GM19351 (cell line): Measurements from ENCODE around the gene DES.

ENCODE experiments used
- ATAC-seq: cut with Tn5 transposase; IDR thresholded peaks from one replicate; pipeline ENCODE4 v1.9.1; 2021; ENCODE audit warnings: mild to moderate bottlenecking, moderate library complexity; ENCODE audit not compliant: unreplicated experiment

DES gene

DNA sequence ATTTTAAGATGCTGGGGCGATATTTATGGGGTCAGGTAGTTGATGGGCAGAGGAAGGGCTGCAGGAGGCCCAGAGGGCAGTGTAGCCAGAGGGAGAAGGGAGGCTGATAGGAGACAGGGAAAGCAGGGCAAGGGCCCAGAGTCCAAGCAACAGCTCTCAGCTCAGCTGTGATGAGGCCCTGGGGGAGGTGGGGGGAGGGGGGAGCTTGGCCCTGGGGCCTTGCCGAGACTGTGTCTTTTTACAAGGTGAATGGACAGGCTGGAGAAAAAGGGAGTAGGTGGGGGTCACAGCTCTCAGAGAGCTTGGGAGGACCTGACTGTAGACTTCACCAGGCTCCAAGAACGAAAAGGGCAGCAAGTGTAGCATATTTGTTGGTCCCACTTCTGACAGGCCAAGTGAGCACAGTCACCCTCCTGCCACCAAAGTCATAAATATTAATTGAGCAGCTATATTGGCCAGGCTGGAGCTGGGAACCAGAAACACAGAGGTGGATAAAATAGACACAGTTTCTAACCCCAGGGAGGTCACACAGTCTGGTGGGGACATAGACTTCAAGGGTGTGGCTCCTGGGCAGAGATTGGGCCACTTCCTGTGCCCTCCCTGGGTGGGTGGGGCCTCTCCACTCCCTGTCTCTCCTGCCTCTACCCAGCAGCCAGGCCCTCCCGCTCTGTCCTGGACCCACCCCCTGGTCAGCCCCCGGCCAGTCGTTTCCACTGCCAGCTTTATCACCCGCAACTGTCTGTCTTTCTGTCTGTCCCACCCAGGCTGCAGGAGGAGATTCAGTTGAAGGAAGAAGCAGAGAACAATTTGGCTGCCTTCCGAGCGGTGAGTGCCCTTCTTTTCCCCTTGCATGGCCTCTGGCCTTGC, 1.4 kb downstream of the DES start:
- ATAC-seq, result no peak

DNA sequence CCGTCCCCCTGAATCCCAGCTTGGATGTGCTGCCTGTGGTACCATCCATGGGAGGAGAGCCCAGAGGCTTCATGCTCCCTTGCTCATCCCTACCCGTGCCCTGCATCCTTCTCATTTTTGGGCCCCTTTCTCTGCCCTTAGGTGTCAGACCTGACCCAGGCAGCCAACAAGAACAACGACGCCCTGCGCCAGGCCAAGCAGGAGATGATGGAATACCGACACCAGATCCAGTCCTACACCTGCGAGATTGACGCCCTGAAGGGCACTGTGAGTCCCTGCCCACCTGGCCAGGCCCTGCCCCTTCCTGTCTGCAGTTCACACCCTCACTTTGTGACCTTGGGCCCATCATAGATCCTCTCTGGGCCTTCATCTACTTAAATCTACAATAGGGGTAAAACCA, 2.5 kb downstream of the DES start:
- ATAC-seq, result no peak

DNA sequence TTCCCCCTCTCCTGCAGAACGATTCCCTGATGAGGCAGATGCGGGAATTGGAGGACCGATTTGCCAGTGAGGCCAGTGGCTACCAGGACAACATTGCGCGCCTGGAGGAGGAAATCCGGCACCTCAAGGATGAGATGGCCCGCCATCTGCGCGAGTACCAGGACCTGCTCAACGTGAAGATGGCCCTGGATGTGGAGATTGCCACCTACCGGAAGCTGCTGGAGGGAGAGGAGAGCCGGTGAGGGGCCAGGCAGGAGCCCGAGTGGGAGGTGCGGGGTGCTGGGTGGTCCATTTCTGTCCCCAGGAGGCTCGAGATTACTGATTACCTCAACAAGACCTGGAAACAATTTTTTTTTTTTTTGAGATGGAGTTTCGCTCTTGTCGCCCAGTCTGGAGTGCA, 3.1 kb downstream of the DES start:
- no peak for ATAC-seq

DNA sequence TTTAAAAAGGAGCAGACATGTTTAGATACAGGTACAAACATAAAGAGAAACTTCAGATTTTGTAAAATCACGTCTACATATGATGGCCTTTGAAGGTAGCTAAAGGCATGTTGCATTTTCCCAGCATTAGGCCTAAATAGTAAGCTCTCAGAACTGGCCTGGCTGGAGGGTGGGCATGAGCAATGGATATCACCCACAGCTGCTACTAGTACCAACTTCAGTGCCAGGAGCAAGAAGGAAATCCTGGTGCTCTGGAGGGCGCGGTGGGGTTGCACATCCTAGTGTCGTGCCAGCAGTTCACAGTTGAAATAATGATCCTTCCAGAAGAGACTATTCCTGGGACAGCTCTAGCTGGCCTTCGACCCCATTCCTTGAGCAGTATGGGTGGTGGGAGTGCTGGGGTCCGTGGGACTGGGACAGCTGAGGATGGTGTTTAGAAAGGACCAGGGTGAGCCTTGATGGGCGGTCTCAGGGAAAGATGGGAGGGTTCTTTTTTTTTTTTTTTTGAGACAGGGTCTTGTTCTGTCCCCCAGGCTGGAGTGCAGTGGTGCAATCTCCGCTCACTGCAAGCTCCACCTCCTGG, 4.9 kb downstream of the DES start:
- ATAC-seq, result no peak

DNA sequence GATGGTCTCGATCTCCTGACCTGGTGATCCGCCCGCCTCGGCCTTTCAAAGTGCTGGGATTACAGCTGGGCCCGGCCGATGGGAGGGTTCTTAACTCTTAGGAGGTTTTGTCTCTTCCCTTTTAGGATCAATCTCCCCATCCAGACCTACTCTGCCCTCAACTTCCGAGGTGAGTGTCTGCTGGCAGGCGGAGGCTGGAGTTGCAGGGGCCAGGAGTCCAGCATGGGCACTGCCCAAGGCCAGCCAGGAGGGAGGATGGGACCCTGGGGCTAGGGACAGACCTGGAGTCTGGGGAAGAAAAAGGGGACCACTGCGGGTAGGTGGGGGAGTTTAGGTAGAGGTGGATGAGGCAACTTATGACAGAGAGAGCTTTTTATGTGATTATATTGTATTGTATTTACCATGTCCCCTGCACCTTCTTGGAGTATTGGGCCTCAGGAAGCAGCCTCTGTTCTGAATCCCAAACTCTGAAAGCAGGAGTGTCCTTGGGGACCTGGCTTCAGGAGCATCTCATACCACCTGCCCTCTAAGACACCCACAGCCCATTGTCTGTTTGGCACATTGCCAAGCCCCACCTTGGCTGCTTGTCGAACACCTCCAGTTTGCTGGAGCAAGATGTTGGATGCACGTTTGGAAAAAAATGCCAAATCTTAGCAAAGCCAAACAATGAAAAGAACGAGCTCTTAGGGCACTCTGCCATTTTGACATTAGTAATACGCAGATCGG, 5.6 kb downstream of the DES start:
- no peak for ATAC-seq

DNA sequence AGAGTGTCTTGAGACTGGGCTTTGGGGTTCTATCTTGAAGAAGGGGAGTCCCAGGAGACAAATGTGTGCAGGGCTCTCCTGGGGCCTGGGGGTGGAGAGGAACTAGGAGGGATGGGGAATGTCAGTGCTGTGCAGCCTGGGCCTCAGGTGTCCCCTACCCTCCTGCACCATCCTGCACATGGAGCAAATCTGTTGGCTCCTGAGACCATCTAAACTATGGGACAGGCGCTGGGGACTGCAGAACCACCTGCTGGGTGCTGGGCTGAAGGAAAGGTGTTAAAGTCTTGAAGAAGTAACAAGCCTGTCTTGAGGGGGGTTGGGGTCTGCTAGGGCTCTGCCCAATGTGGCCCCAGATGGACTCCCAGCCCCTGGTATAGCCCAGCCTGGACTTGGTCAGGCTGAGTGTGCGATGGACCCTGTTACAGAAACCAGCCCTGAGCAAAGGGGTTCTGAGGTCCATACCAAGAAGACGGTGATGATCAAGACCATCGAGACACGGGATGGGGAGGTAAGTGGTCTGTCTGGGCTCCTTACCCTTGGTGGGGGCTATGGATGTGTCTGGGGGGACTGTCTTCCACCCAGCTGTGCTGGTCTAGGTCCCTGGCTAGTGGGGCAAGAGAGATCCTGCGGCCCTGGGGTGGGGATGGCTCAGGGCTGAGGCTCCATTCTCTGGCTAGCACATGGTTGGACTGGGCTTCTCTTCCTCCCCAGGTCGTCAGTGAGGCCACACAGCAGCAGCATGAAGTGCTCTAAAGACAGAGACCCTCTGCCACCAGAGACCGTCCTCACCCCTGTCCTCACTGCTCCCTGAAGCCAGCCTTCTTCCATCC, 7.3 kb downstream of the DES start:
- ATAC-seq, result no peak

DNA sequence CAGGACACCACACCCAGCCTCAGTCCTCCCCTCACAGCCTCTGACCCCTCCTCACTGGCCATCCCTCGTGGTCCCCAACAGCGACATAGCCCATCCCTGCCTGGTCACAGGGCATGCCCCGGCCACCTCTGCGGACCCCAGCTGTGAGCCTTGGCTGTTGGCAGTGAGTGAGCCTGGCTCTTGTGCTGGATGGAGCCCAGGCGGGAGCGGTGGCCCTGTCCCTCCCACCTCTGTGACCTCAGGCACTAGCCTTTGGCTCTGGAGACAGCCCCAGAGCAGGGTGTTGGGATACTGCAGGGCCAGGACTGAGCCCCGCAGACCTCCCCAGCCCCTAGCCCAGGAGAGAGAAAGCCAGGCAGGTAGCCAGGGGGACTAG, 7.9 kb downstream of the DES start:
- no peak for ATAC-seq

DNA sequence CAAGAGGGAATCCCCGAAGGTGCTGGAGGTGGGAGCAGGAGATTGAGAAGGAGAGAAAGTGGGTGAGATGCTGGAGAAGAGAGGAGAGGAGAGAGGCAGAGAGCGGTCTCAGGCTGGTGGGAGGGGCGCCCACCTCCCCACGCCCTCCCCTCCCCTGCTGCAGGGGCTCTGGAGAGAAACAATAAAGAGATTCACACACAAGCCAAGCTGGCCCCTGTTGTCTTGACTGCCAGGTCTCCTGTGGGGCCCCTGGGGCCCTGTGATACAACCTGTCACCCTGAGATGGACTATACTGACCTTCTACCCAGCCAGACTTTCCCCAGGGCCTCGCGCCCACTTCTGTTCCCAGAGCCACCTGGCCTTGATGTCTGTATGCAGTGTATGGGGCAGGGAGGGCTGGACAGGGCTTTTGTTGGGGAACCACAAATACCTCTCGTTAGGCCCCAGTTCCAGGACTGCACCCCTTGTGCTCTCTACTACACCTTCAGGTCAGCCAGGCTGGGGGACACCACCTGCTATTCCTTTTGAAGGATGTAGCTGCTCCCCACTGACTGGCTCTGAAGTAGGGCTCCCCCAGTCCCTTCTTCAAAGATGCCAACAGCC, 8.5 kb downstream of the DES start:
- ATAC-seq, result no peak

DNA sequence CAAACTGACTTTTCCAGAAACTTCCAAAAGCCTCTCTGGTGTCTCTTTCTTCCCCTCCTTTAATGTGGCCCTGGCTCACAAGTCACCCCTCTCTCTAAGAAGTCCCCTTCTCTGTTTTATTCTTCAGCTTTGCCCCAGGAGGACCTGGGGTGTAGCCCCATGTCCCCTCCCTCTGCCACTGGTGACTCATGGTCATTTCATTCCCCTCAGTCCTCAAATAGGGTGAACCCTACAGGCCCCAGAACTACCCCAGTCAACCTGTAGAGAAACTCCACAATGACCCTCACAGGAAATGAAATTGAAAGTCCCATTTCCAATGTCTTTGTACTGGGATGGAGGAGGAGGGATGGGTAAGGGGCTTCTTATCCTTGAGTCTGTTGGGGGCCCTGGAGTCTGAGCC, 10.3 kb downstream of the DES start:
- ATAC-seq, result no peak

DNA sequence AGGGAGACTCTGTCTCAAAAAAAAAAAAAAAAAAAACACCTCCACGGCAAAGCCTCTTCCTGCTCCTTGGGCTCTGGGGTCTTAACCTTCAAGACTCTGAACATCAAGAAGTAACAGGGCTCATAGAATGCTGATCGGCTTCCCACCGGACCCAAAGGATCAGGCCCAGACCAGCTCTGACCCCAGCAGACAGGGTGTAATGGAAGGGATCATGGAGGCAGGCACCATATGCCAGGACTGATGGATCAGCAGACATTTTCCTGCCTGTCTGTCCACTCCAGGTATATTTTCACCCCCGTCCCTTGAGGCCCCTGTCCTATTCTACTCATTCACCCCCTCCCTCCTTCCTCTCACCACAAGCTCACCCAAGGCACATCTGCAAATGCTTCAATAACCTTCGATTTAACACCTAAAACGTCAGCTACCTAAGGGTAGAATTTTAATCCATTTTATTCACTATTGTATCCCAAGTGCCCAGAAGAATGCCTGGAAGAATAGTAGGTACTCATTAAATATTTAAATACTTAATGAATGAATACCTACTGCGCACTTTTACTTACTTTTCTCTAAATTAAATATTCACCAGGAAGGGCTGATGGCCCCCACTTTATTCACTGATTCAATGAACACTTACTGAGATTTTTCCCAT, 11.9 kb downstream of the DES start:
- ATAC-seq, result no peak

DNA sequence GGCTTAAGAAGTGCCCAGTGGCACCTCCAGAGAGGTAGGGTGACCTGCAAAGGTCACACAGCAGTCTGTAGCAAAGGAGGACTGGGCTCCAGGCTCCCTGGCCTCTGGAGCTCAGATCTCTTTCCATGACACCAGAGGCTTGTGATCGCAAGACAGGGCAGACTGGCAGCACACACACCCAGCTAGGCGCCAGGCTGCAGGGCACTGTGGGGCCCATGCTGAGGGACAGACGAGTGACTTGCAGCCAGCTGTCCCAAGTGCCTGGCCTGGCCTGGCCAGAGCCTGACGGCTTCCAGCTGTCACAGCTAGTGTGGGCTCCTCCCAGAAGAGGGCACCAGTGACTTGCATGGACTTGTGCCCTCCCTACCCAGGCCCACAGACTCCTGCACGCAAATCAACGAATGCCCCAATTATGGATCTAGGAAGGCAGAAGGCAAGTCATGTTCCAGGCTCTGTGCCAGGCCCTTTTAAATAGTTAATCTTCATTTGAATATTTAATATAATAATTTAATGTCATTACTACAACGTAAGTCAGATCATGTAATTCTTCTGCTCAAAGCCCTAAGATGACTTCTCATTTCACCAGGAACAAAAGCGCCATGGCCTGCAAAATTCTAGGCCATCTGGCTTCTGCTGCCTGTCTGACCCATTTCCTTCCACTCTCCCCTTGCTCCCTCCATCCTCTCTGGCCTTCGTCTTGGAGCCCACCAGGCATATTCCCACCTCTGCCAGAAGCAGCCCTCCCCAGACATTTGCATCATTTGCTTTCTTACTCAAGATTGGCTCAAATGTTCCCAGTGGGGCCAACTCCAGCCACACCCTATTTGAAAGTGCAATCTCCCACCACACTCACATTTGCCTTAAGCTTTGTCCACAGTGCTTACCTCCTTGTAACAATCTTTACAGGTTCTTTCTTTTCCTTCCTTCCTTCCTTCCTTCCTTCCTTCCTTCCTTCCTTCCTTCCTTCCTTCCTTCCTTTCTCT, 12.7 kb downstream of the DES start:
- ATAC-seq, result no peak

DNA sequence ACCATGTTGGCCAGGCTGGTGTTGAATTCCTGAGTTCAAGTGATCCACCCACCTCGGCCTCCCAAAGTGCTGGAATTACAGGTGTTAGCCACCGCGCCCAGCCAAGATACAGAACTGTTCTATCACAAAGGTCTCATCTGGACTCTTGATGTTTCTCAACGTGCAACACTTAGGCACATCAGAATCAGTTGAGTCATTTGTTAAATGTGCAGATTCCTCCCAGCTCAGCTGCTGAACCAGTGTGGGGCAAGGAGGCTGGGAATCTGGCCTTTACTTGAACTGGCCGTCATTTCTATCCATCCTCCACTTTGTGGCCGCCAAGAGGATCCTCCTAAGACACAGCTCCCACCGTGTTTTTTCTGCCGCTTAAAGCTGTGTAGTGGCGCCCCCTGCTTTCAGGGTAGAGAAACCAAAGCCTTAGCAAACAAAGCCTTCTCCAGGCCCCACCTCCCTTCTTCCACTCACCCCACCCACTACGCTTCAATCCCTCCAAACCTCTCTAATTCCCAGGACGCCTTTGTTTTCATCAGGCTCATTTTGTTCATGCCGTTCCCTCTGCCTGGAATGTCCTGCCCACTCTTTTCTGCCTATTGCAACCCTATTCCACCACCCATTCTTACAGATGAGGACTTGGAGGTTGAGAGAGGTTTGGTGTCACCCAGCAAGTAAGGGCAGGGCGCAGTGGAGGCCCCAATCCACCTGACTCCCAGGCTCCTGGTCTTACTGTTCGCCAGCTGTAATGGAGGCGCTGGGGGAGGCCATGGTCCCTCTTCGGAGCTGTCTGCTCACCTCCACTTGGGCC, 15.7 kb downstream of the DES start:
- no peak for ATAC-seq

DNA sequence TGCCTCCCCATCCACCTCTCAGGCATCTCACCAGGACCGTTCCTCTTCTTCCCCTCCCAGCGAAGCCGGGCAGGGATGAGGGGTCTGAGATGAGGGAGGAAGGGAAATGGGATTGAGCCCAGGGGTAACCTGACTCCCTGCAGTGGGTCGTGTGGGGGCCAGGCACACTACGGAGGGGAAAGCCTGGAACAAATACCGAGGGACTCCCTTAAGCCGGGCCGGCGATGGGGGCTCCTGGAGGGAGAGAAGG, 16.2 kb downstream of the DES start:
- ATAC-seq, result no peak

DNA sequence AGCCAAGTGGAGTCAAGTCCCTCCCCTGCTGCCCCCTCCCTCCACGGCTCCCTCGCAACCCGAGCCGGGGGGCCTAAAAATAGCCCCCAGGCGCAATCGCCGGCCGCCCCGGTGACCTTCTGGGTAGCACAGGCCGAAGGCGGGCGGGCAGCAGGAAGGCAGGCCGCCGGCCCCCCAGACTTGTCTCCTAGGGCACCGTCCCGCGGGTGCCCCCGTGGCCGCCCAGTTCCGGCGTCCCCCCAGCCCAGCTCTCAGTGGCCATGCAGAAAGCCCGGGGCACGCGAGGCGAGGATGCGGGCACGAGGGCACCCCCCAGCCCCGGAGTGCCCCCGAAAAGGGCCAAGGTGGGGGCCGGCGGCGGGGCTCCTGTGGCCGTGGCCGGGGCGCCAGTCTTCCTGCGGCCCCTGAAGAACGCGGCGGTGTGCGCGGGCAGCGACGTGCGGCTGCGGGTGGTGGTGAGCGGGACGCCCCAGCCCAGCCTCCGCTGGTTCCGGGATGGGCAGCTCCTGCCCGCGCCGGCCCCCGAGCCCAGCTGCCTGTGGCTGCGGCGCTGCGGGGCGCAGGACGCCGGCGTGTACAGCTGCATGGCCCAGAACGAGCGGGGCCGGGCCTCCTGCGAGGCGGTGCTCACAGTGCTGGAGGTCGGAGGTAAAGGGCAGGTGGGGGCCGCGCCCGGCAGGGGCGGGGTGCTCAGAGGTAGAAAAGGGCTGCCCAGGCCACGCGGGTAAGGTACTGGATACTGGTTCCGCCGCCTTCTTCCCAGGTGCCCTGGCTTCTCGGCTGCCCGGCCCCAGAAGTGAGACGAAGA, 16.7 kb downstream of the DES start, which contains the start of gene SPEG:
SPEG (plus strand) TSS at position 126 of the 808 bp plus-strand sequence; CDS start at position 261, 135 bp downstream.
- no peak for ATAC-seq

DNA sequence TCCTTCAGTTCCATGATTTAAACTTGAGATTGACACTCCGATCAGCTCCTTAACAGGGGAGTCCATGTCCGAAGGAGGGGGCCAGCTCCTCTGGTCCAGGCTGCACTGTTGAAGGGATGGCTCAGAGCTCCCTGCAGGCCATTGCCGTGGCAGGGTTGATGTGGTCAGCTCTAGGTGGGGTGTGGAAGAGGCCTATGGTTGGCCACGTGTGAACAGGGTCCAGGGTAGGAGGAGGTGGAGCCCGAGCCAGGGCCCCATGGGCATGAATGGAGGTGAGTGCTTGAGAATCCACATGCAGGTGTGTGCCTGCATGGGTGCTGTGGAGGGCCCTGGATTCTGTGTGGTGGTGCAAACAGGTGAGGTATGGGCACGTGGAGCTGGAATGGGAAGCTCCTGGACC, 17.5 kb downstream of the DES start:
- no peak for ATAC-seq

DNA sequence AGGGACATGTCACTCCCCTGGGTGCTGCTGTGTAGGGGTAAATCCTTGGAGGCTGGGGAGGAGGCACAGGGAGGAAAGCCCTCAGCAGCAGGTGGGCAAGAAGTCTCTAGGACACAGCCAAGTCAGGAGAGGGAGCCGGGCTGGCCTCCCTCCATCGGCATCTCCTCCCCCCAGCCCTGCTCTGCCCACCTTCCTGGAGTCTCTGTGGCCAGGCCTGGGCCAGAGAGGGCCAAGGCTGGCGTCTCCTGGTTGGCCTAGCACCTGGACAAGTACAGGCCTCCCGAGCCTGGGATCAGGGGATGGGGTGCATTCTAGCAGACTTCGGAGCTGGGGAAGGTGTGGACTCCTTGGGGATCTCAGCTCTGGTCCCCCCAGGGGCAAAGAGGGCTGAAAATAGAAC, 18.3 kb downstream of the DES start:
- ATAC-seq, result no peak

DNA sequence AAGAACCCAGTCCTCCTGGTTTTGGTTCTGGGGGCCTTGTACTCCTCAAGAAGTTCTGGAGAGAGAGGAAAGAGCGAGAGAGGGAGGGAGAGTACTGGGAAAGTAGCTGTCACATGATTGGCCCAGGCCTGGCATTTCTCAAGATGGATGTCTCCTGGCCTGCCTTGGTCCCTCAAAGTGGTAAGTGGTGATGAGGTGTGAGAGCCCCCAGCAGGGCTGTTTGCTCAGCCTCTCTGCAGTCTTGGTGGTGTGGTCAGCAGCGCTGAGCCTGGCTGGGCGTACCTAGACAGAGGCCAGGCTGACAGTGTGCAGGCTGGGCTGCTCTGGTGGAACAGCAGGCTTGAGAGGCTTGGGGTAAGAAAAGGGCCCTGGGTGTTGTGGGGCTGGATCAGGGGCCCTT, 19.0 kb downstream of the DES start:
- no peak for ATAC-seq
